A673 (cell line): ENCODE data around the gene CHMP1A. TPM values are rescaled to one million over a fixed set of nuclear protein-coding genes. Genes with fewer than 3 reads are reported as not detected.

Experiments
- BruUV-seq: library from RNA; stranded (reverse); fragments of 400-500 nt; replicated peaks from 2 replicates; lab custom pipeline; 2021; lab: Mats Ljungman, UMichigan
- CTCF ChIA-PET: fragments of 300-600 bp; sonication (Branson Sonifier 250); formaldehyde crosslinking; loops from one replicate; lab custom pipeline; 2022; ENCODE audit warnings: antibody characterized with exemption; lab: Charles Lee
- POLR2A ChIA-PET: fragments of 300-600 bp; sonication (Branson Sonifier 250); formaldehyde crosslinking; loops from one replicate; lab custom pipeline; 2022; ENCODE audit warnings: antibody characterized with exemption; ENCODE audit not compliant: low non-redundant PET; lab: Charles Lee
- DNase-seq: peaks from one replicate; pipeline ENCODE4 v3.0.0-alpha.2; 2015; ENCODE audit warnings: low spot score
- H3K27ac ChIP-seq: fragments of 200-600 bp; sonication (generic); 2 replicates; pipeline ENCODE4 v1.5.1; 2016; ENCODE audit warnings: mixed run types, low read depth, mild to moderate bottlenecking, mixed read lengths, antibody characterized with exemption, low read length; ENCODE audit not compliant: poor library complexity, severe bottlenecking
- H3K27me3 ChIP-seq: fragments of 200-600 bp; sonication (generic); replicated peaks from 2 replicates; pipeline ENCODE4 v1.6.1; 2017; ENCODE audit warnings: mixed run types, low read depth, mild to moderate bottlenecking, mixed read lengths, antibody characterized with exemption, low read length; ENCODE audit not compliant: insufficient read depth, poor library complexity
- H3K36me3 ChIP-seq: fragments of 200-600 bp; sonication (generic); 2 replicates; pipeline ENCODE4 v1.6.1; 2016; ENCODE audit warnings: mixed run types, mild to moderate bottlenecking, mixed read lengths, antibody characterized with exemption, low read length; ENCODE audit not compliant: insufficient read depth, poor library complexity, severe bottlenecking
- H3K4me1 ChIP-seq: fragments of 200-600 bp; sonication (generic); 2 replicates; pipeline ENCODE4 v1.6.1; 2017; ENCODE audit warnings: mixed run types, mild to moderate bottlenecking, mixed read lengths, antibody characterized with exemption, low read length; ENCODE audit not compliant: insufficient read depth, poor library complexity, severe bottlenecking
- H3K4me3 ChIP-seq: fragments of 200-600 bp; sonication (generic); 2 replicates; pipeline ENCODE4 v1.5.1; 2016; ENCODE audit warnings: low read depth, mixed run types, mild to moderate bottlenecking, mixed read lengths, low read length; ENCODE audit not compliant: poor library complexity, severe bottlenecking
- H3K9me3 ChIP-seq: fragments of 200-600 bp; sonication (generic); 2 replicates; pipeline ENCODE4 v1.6.1; 2016; ENCODE audit warnings: mixed run types, low read depth, mild to moderate bottlenecking, mixed read lengths, antibody characterized with exemption, low read length; ENCODE audit not compliant: poor library complexity, severe bottlenecking
- CTCF ChIP-seq: fragments of 300-800, 200-600 bp; sonication (generic); conservative IDR thresholded peaks from 2 replicates; pipeline ENCODE4 v1.5.1; 2017; ENCODE audit warnings: low read depth, mild to moderate bottlenecking, antibody characterized with exemption, low read length, moderate library complexity, mixed read lengths
- EZH2 ChIP-seq: fragments of 200-600 bp; sonication (generic); IDR thresholded peaks from 2 replicates; pipeline ENCODE4 v1.6.1; 2017; ENCODE audit warnings: borderline replicate concordance, low read depth, mild to moderate bottlenecking, mixed read lengths, antibody characterized with exemption, low read length; ENCODE audit not compliant: poor library complexity, severe bottlenecking
- intact Hi-C: fragments of 100-400 bp; cut with micrococcal nuclease; formaldehyde crosslinking; loops from one replicate; pipeline ENCODE4 v1.10.0; 2022; ENCODE audit not compliant: unreplicated experiment
- total RNA-seq: library from RNA; stranded (reverse); gene quantifications from 2 replicates; pipeline ENCODE4 v1.2.3, GENCODE V29; 2021

Gene CHMP1A
- total RNA-seq, 1 experiment from 2014 or later = 110 TPM

- H3K4me3 ChIP-seq = no peak overlapping the region
- ChIA-PET CTCF (no interaction called here), POLR2A (interaction anchor here (0.6 kb wide), 1 partner anchor 54 kb away, joined by 3 read pairs; no protein-coding TSS in a partner anchor)
- no peak overlapping the region for H3K27ac ChIP-seq
- no TSS peak for BruUV-seq
- H3K9me3 ChIP-seq = no peaks in the 10 kb centered on the region
- no peaks in the 10 kb centered on the region for H3K27me3 ChIP-seq
- intact Hi-C loops = no loop called here
- H3K36me3 ChIP-seq = no peaks in the 10 kb centered on the region
- peaks cover 37% of the 10 kb centered on the region for H3K4me1 ChIP-seq
- no peak for DNase-seq
- no peak for TF ChIP-seq EZH2
- TF ChIP-seq CTCF = no peak
These were observed 37.7 kb downstream of the CHMP1A start for GRCh38 chr16:89619840-89620239.

GRCh38 chr16:89618109-89618998, 39.2 kb downstream of the CHMP1A start:
- H3K27me3 ChIP-seq = no peaks in the 10 kb centered on the region
- ChIA-PET POLR2A (no interaction called here), CTCF (no interaction called here)
- no peaks in the 10 kb centered on the region for H3K36me3 ChIP-seq
- BruUV-seq = no TSS peak
- intact Hi-C loops = no loop called here
- peaks cover 37% of the 10 kb centered on the region for H3K4me1 ChIP-seq
- TF ChIP-seq CTCF = no peak
- TF ChIP-seq EZH2 = no peak
- H3K27ac ChIP-seq = peak overlapping the region; percentile 48
- no peak overlapping the region for H3K4me3 ChIP-seq
- H3K9me3 ChIP-seq = no peaks in the 10 kb centered on the region
- DNase-seq = peak; percentile 64

GRCh38 chr16:89617036-89617435, 40.5 kb downstream of the CHMP1A start:
- BruUV-seq = no TSS peak
- H3K4me1 ChIP-seq = peaks cover 37% of the 10 kb centered on the region
- CTCF ChIA-PET = no interaction called here
- no peaks in the 10 kb centered on the region for H3K9me3 ChIP-seq
- POLR2A ChIA-PET = no interaction called here
- intact Hi-C loops = no loop called here
- peak overlapping the region; percentile 49 for H3K27ac ChIP-seq
- TF ChIP-seq CTCF = no peak
- no peak for TF ChIP-seq EZH2
- H3K36me3 ChIP-seq = no peaks in the 10 kb centered on the region
- H3K4me3 ChIP-seq = no peak overlapping the region
- no peak for DNase-seq
- H3K27me3 ChIP-seq = no peaks in the 10 kb centered on the region
